Keratinocyte (primary cell): ENCODE results near the gene CNGA3. TPM values are rescaled to one million over a fixed set of nuclear protein-coding genes. Genes with fewer than 3 reads are reported as not detected.
A peak's percentile ranks its signal among the peaks of the same experiment; 100 is the strongest.

Source experiments
- DNase-seq: peaks from one replicate; pipeline ENCODE4 v3.0.0-alpha.2; 2011; ENCODE audit warnings: low read depth, missing footprints, low spot score
- FAIRE-seq: peaks from 2 replicates; lab custom pipeline; 2011; peaks lifted over from hg19 to GRCh38; lab: Jason Lieb, UNC
- H2AFZ ChIP-seq: 2 replicates; pipeline ENCODE4 v1.6.0; 2012; ENCODE audit warnings: low read length, control low read depth, inconsistent platforms; ENCODE audit not compliant: control insufficient read depth
- H3K27ac ChIP-seq: 2 replicates; pipeline ENCODE4 v1.5.1; 2011; ENCODE audit warnings: low read length; ENCODE audit not compliant: control insufficient read depth, insufficient read depth
- H3K27me3 ChIP-seq: 3 replicates; pipeline ENCODE4 v1.6.0; 2011; ENCODE audit warnings: low read length; ENCODE audit not compliant: control insufficient read depth, insufficient read depth; ENCODE audit errors: extremely low read depth
- H3K36me3 ChIP-seq, 2 experiments: 2 replicates in 1 of 2; 3 replicates in 1 of 2; pipeline ENCODE4 v1.5.1; 2011; ENCODE audit warnings: low read length in 2 of 2, mild to moderate bottlenecking in 1 of 2; ENCODE audit not compliant: control insufficient read depth in 2 of 2, insufficient read depth in 2 of 2; ENCODE audit errors: extremely low read depth in 1 of 2
- H3K4me1 ChIP-seq: 3 replicates; pipeline ENCODE4 v1.5.1; 2011; ENCODE audit warnings: low read length; ENCODE audit not compliant: control insufficient read depth, insufficient read depth; ENCODE audit errors: extremely low read depth
- H3K4me2 ChIP-seq: 3 replicates; pipeline ENCODE4 v1.6.0; 2011; ENCODE audit warnings: low read depth, low read length; ENCODE audit not compliant: control insufficient read depth, insufficient read depth; ENCODE audit errors: extremely low read depth
- H3K4me3 ChIP-seq, 3 experiments: fragments of 200-600 bp in 1 of 3; sonication (generic) in 1 of 3; 2 replicates in 2 of 3; 3 replicates in 1 of 3; pipeline ENCODE4 v1.5.1; 2011 to 2016; ENCODE audit warnings: low read length in 3 of 3, mild to moderate bottlenecking in 3 of 3, control low read depth in 2 of 3, inconsistent platforms in 1 of 3, low read depth in 1 of 3, mixed read lengths in 1 of 3, mixed run types in 1 of 3, moderate library complexity in 1 of 3; ENCODE audit not compliant: control insufficient read depth in 2 of 3, insufficient read depth in 2 of 3; ENCODE audit errors: extremely low read depth in 1 of 3
- H3K79me2 ChIP-seq: 2 replicates; pipeline ENCODE4 v1.6.0; 2012; ENCODE audit warnings: low read length; ENCODE audit not compliant: control insufficient read depth, insufficient read depth
- H3K9ac ChIP-seq: 3 replicates; pipeline ENCODE4 v1.6.0; 2011; ENCODE audit warnings: low read length; ENCODE audit not compliant: control insufficient read depth, insufficient read depth; ENCODE audit errors: extremely low read depth
- H3K9me1 ChIP-seq: 3 replicates; pipeline ENCODE4 v1.6.0; 2011; ENCODE audit warnings: low read length; ENCODE audit not compliant: control insufficient read depth, insufficient read depth; ENCODE audit errors: extremely low read depth
- H3K9me3 ChIP-seq: 2 replicates; pipeline ENCODE4 v1.5.1; 2012; ENCODE audit warnings: low read depth, low read length; ENCODE audit not compliant: control insufficient read depth
- H4K20me1 ChIP-seq: 3 replicates; pipeline ENCODE4 v1.6.0; 2011; ENCODE audit warnings: low read length; ENCODE audit not compliant: control insufficient read depth, insufficient read depth; ENCODE audit errors: extremely low read depth
- EZH2 ChIP-seq: IDR thresholded peaks from one replicate; pipeline ENCODE4 v1.6.1; 2012; ENCODE audit warnings: inconsistent platforms, mild to moderate bottlenecking, low read length, moderate library complexity
- dilution Hi-C: fragments of 300-500 bp; cut with MboI; formaldehyde crosslinking; loops from one replicate; pipeline ENCODE4 v1.7.0; 2020; ENCODE audit warnings: low sequenced_read_pairs; ENCODE audit not compliant: extremely low pct_ligation_motif_present
- polyA plus RNA-seq, 5 experiments: library from polyadenylated mRNA; depleted of rRNA in 3 of 5; stranded (reverse) in 3 of 5; stranded (forward) in 1 of 5; unstranded in 1 of 5; fragments of >200 nt; gene quantifications; 1 replicate in 1 of 5; 2 replicates in 3 of 5; 3 replicates in 1 of 5; pipeline versions ENCODE4 v1.2.1 to v1.2.3, GENCODE V29; 2011 to 2012; ENCODE audit warnings: missing spikeins in 2 of 5, low read depth in 1 of 5, low replicate concordance in 1 of 5
- TF ChIP-seq, protein P1 (sequence below), 3 experiments: IDR thresholded peaks in 1 of 3; conservative IDR thresholded peaks in 1 of 3; optimal IDR thresholded peaks in 1 of 3; 2 replicates in 2 of 3; 3 replicates in 1 of 3; pipeline versions ENCODE3 to v1.5.1; 2011; ENCODE audit warnings: low read length in 3 of 3, mild to moderate bottlenecking in 3 of 3, moderate library complexity in 2 of 3, control low read depth in 1 of 3, inconsistent platforms in 1 of 3; ENCODE audit not compliant: insufficient read depth in 2 of 3; ENCODE audit errors: extremely low read depth in 1 of 3

The CNGA3 gene
- polyA plus RNA-seq, 1 donor (not counting 4 experiments of a cell fraction or from before 2014, with no cell fraction given) = 0.01 TPM

DNA sequence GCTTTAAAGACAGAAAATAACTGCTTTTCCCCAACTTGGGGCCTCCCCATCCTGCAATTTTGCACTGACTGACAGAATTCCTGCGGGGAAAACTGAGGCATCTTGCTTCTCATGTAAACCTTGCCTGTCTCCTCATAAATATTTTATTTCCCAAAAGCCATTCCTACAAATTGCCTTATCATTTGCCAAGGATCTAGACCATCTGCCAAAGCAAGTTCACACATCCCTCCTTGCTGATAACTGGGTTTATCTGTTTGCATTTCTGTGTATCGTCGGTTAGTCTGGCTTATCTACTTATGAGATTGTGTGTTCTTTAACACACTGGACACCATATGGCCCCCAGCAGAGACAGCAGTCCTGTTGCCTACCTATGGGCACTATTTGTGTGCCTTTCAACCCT lies 3.0 kb upstream of the CNGA3 start:
- no peak overlapping the region for H3K4me3 ChIP-seq
- FAIRE-seq (no peak), DNase-seq (no peak)
- no peak overlapping the region for H2AFZ ChIP-seq
- no peaks in the 10 kb centered on the region for H3K4me1 ChIP-seq
- dilution Hi-C loops = no loop called here
- no peaks in the 10 kb centered on the region for H3K36me3 ChIP-seq
- H3K4me2 ChIP-seq = no peak overlapping the region
- H3K9ac ChIP-seq = no peak overlapping the region
- no peaks in the 10 kb centered on the region for H3K9me1 ChIP-seq
- peaks cover 5% of the 10 kb centered on the region for H4K20me1 ChIP-seq
- TF ChIP-seq EZH2 = no peak
- TF ChIP-seq, protein P1, sequence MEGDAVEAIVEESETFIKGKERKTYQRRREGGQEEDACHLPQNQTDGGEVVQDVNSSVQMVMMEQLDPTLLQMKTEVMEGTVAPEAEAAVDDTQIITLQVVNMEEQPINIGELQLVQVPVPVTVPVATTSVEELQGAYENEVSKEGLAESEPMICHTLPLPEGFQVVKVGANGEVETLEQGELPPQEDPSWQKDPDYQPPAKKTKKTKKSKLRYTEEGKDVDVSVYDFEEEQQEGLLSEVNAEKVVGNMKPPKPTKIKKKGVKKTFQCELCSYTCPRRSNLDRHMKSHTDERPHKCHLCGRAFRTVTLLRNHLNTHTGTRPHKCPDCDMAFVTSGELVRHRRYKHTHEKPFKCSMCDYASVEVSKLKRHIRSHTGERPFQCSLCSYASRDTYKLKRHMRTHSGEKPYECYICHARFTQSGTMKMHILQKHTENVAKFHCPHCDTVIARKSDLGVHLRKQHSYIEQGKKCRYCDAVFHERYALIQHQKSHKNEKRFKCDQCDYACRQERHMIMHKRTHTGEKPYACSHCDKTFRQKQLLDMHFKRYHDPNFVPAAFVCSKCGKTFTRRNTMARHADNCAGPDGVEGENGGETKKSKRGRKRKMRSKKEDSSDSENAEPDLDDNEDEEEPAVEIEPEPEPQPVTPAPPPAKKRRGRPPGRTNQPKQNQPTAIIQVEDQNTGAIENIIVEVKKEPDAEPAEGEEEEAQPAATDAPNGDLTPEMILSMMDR (optimal IDR thresholded peaks at IDR 0.05 in 1 of 3, IDR thresholded peaks at IDR 0.05 in 1 of 3, conservative IDR thresholded peaks at IDR 0.05 in 1 of 3; ENCODE audit: extremely low read depth in 1 of 3, insufficient read depth in 2 of 3, low read length in 3 of 3) = no peak
- no peaks in the 10 kb centered on the region for H3K9me3 ChIP-seq
- H3K27ac ChIP-seq = no peak overlapping the region
- no peaks in the 10 kb centered on the region for H3K79me2 ChIP-seq
- peaks cover 45% of the 10 kb centered on the region for H3K27me3 ChIP-seq

DNA sequence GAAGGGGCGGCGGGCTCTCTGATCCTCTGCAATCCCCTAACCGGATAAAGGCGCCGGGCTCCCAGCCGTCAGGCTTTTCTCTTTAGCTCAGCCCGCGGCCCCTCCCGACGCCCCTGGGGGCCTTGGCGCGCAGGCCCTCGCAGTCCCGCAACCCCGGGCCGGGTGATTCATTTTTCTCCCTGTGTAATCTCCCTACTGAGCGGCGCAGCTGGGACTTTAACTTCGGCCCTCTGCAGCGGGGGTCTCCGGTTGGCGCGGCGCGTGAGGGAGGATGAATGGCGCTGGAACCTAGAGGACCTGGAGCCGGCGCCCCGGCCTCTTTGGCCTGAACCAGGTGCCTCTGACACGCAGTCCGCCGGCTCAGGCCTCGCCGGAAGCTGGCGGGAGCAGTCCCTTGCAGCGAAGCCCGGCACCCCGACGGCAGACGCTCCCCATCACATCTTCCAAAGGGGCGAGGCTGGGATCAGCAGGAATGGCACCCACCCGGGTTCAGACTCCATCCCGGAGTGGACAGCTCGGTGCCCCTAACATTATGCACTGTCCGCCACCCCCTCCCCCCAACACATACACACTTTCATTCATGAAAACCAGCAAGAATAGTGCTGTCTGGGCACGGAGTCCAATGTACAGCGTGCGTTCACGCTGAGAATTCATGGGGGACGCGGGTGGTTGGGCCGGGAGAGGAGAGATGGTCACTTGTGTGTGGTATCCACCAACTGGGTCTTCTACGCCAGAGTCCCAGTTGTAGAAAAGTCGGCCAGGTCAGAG lies 1.2 kb downstream of the CNGA3 start:
- Histone ChIP-seq H3K4me2 (no peak overlapping the region), H3K4me1 (no peaks in the 10 kb centered on the region), H3K9ac (no peak overlapping the region), H4K20me1 (peaks cover 5% of the 10 kb centered on the region), H3K9me3 (no peaks in the 10 kb centered on the region), H3K27me3 (peaks cover 65% of the 10 kb centered on the region), H3K79me2 (no peaks in the 10 kb centered on the region), H3K36me3 (no peaks in the 10 kb centered on the region), H3K27ac (no peak overlapping the region), H3K9me1 (no peaks in the 10 kb centered on the region), H3K4me3 (no peak overlapping the region), H2AFZ (no peak overlapping the region)
- TF ChIP-seq, protein P1 (optimal IDR thresholded peaks at IDR 0.05 in 1 of 3, IDR thresholded peaks at IDR 0.05 in 1 of 3, conservative IDR thresholded peaks at IDR 0.05 in 1 of 3; ENCODE audit: extremely low read depth in 1 of 3, insufficient read depth in 2 of 3, low read length in 3 of 3) = no peak
- peak; percentile 84 for TF ChIP-seq EZH2
- dilution Hi-C loops = no loop called here
- FAIRE-seq (no peak), DNase-seq (no peak)
